A549 (cell line): Measurements from ENCODE around the gene OR6B2.

Source experiments
- BHLHE40 ChIP-seq: IDR thresholded peaks from 2 replicates; pipeline ENCODE4 v1.6.1; 2012; ENCODE audit warnings: low read depth, low read length, inconsistent platforms
- MAFK ChIP-seq: fragments of 450-650 bp; IDR thresholded peaks from 2 replicates; pipeline ENCODE4 v1.6.1; 2014; ENCODE audit not compliant: partially characterized antibody
- NPAS2 ChIP-seq: fragments of 250-450 bp; sonication (Bioruptor Pico); IDR thresholded peaks from 2 replicates; pipeline ENCODE4 v1.8.0; 2022; ENCODE audit warnings: mild to moderate bottlenecking, moderate library complexity, borderline replicate concordance
- POLR2A ChIP-seq: IDR thresholded peaks from 2 replicates; pipeline ENCODE4 v1.6.1; 2012; ENCODE audit warnings: mild to moderate bottlenecking, low read length
- REST ChIP-seq: fragments of 200-600 bp; sonication (generic); IDR thresholded peaks from 2 replicates; pipeline ENCODE4 v1.6.1; 2016; ENCODE audit warnings: antibody characterized with exemption, mild to moderate bottlenecking, moderate library complexity
- TF ChIP-seq, protein P1 (sequence below): fragments of >200 bp; sonication (Bioruptor Twin); formaldehyde crosslinking; IDR thresholded peaks from 3 replicates; pipeline ENCODE4 v1.5.1; 2016
- TF ChIP-seq, protein P2 (sequence below): IDR thresholded peaks from 2 replicates; pipeline ENCODE4 v1.6.1; 2012
- TF ChIP-seq, protein P3 (sequence below): fragments of 150-350 bp; IDR thresholded peaks from 2 replicates; pipeline ENCODE4 v1.6.1; 2014; ENCODE audit warnings: low read depth, mild to moderate bottlenecking, low read length

DNA sequence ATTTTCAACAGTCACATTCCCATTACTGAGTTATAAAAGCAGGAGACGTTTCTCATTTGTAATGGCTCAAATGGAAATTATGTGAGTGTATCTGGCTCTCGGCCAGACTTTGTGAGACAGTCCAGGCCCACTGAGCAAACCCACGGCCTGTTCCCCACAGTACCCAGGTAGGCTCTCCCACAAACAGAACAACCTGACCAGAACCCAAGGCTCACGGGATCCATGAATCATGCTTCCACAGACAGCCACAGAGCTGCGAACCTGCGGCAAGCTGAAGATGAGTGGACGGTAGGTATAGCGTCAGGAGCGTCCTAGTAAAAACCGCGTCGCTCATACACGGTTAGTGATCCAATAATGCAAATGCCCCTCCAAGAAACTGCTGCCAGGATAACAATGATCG is 39.3 kb downstream of the OR6B2 start:
- TF ChIP-seq, protein P1, sequence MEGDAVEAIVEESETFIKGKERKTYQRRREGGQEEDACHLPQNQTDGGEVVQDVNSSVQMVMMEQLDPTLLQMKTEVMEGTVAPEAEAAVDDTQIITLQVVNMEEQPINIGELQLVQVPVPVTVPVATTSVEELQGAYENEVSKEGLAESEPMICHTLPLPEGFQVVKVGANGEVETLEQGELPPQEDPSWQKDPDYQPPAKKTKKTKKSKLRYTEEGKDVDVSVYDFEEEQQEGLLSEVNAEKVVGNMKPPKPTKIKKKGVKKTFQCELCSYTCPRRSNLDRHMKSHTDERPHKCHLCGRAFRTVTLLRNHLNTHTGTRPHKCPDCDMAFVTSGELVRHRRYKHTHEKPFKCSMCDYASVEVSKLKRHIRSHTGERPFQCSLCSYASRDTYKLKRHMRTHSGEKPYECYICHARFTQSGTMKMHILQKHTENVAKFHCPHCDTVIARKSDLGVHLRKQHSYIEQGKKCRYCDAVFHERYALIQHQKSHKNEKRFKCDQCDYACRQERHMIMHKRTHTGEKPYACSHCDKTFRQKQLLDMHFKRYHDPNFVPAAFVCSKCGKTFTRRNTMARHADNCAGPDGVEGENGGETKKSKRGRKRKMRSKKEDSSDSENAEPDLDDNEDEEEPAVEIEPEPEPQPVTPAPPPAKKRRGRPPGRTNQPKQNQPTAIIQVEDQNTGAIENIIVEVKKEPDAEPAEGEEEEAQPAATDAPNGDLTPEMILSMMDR = no peak
- TF ChIP-seq POLR2A (no peak), MAFK (no peak), NPAS2 (CRISPR knock-in tag) (no peak), BHLHE40 (no peak), REST (no peak)
- TF ChIP-seq, protein P2, sequence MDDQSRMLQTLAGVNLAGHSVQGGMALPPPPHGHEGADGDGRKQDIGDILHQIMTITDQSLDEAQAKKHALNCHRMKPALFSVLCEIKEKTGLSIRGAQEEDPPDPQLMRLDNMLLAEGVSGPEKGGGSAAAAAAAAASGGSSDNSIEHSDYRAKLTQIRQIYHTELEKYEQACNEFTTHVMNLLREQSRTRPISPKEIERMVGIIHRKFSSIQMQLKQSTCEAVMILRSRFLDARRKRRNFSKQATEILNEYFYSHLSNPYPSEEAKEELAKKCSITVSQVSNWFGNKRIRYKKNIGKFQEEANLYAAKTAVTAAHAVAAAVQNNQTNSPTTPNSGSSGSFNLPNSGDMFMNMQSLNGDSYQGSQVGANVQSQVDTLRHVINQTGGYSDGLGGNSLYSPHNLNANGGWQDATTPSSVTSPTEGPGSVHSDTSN = no peak
- TF ChIP-seq, protein P3, sequence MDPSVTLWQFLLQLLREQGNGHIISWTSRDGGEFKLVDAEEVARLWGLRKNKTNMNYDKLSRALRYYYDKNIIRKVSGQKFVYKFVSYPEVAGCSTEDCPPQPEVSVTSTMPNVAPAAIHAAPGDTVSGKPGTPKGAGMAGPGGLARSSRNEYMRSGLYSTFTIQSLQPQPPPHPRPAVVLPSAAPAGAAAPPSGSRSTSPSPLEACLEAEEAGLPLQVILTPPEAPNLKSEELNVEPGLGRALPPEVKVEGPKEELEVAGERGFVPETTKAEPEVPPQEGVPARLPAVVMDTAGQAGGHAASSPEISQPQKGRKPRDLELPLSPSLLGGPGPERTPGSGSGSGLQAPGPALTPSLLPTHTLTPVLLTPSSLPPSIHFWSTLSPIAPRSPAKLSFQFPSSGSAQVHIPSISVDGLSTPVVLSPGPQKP = no peak
